Stimulated activated effector memory CD8-positive, alpha-beta T cell treated with anti-CD3 and anti-CD28 coated beads, Interleukin-12 subunit alpha, Interleukin-12 subunit beta, amount 100 ng/mL, for 72 hours (primary cell): ENCODE measurements around the gene MYO3B.

ENCODE experiments used
- ATAC-seq: fragments of 150-1000 bp; cut with Tn5 transposase; 2 replicates; pipeline ENCODE4 v1.10.0; 2021
- DNase-seq, 2 donors: peaks; one replicate each; pipeline ENCODE4 v3.0.0; 2021 to 2022; ENCODE audit warnings: low spot score in 2 of 2
- H3K27ac Mint-ChIP-seq: one replicate; pipeline ENCODE4 v1.8.0; 2022; ENCODE audit warnings: mild to moderate bottlenecking, mixed read lengths
- H3K36me3 Mint-ChIP-seq: one replicate; pipeline ENCODE4 v1.8.0; 2022; ENCODE audit warnings: mild to moderate bottlenecking, mixed read lengths
- H3K4me1 Mint-ChIP-seq: one replicate; pipeline ENCODE4 v1.8.0; 2022; ENCODE audit warnings: mixed read lengths
- H3K4me3 Mint-ChIP-seq: one replicate; pipeline ENCODE4 v1.8.0; 2022; ENCODE audit warnings: mild to moderate bottlenecking, mixed read lengths
- H3K9me3 Mint-ChIP-seq: one replicate; pipeline ENCODE4 v1.8.0; 2022; ENCODE audit warnings: mixed read lengths

The MYO3B gene

GRCh38 chr2:170354388-170354787 is 176.4 kb downstream of the MYO3B start:
- H3K4me3 Mint-ChIP-seq, result no peak overlapping the region
- peaks cover 5% of the 10 kb centered on the region for H3K4me1 Mint-ChIP-seq
- no peaks in the 10 kb centered on the region for H3K9me3 Mint-ChIP-seq
- DNase-seq (no peak), ATAC-seq (no peak)
- no peaks in the 10 kb centered on the region for H3K36me3 Mint-ChIP-seq
- H3K27ac Mint-ChIP-seq, result no peak overlapping the region

GRCh38 chr2:170354855-170355780 is 177.2 kb downstream of the MYO3B start:
- no peak for ATAC-seq
- no peak overlapping the region for H3K27ac Mint-ChIP-seq
- DNase-seq, result no peak
- peaks cover 5% of the 10 kb centered on the region for H3K4me1 Mint-ChIP-seq
- H3K9me3 Mint-ChIP-seq, result no peaks in the 10 kb centered on the region
- H3K4me3 Mint-ChIP-seq, result no peak overlapping the region
- no peaks in the 10 kb centered on the region for H3K36me3 Mint-ChIP-seq

- H3K27ac Mint-ChIP-seq, result no peak overlapping the region
- no peaks in the 10 kb centered on the region for H3K36me3 Mint-ChIP-seq
- no peak overlapping the region for H3K4me3 Mint-ChIP-seq
- ATAC-seq, result no peak
- H3K9me3 Mint-ChIP-seq, result no peaks in the 10 kb centered on the region
- no peak for DNase-seq
- peaks cover 14% of the 10 kb centered on the region for H3K4me1 Mint-ChIP-seq
Observed at GRCh38 chr2:170359466-170359865, 181.5 kb downstream of the MYO3B start.

GRCh38 chr2:170360546-170361089 is 182.7 kb downstream of the MYO3B start:
- ATAC-seq, result peak; percentile 4
- H3K4me1 Mint-ChIP-seq, result peaks cover 14% of the 10 kb centered on the region

GRCh38 chr2:170361090-170361936 is 183.4 kb downstream of the MYO3B start:
- Mint-ChIP-seq H3K9me3 (no peaks in the 10 kb centered on the region), H3K4me3 (no peak overlapping the region), H3K4me1 (peaks cover 14% of the 10 kb centered on the region), H3K36me3 (no peaks in the 10 kb centered on the region), H3K27ac (no peak overlapping the region)
- DNase-seq, result peak; percentile 12 to 68
- peak; percentile 69 for ATAC-seq

More at GRCh38 chr2:170360546-170361089, 182.7 kb downstream of the MYO3B start:
- no peak for DNase-seq
- no peak overlapping the region for H3K4me3 Mint-ChIP-seq
- H3K36me3 Mint-ChIP-seq, result no peaks in the 10 kb centered on the region
- H3K27ac Mint-ChIP-seq, result no peak overlapping the region
- no peaks in the 10 kb centered on the region for H3K9me3 Mint-ChIP-seq

- H3K9me3 Mint-ChIP-seq, result no peaks in the 10 kb centered on the region
- H3K36me3 Mint-ChIP-seq, result no peaks in the 10 kb centered on the region
- DNase-seq, result no peak
- H3K4me3 Mint-ChIP-seq, result no peak overlapping the region
- H3K4me1 Mint-ChIP-seq, result peaks cover 14% of the 10 kb centered on the region
- H3K27ac Mint-ChIP-seq, result peak overlapping the region; percentile 46
- peak; percentile 53 for ATAC-seq
Observed at GRCh38 chr2:170362313-170362870, 184.4 kb downstream of the MYO3B start.

- Mint-ChIP-seq H3K4me3 (no peak overlapping the region), H3K36me3 (no peaks in the 10 kb centered on the region), H3K27ac (peak overlapping the region; percentile 46), H3K4me1 (peaks cover 15% of the 10 kb centered on the region), H3K9me3 (no peaks in the 10 kb centered on the region)
- no peak for DNase-seq
- ATAC-seq, result peak; percentile 66
Observed at GRCh38 chr2:170362871-170363631, 185.1 kb downstream of the MYO3B start.

- Mint-ChIP-seq H3K4me1 (peaks cover 21% of the 10 kb centered on the region), H3K4me3 (no peak overlapping the region), H3K27ac (no peak overlapping the region)
Observed at GRCh38 chr2:170365003-170365402, 187.1 kb downstream of the MYO3B start.

GRCh38 chr2:170365686-170366085 is 187.7 kb downstream of the MYO3B start:
- Mint-ChIP-seq H3K9me3 (no peaks in the 10 kb centered on the region), H3K4me1 (peaks cover 21% of the 10 kb centered on the region)
- no peak for DNase-seq

More at GRCh38 chr2:170365003-170365402, 187.1 kb downstream of the MYO3B start:
- DNase-seq, result no peak
- no peaks in the 10 kb centered on the region for H3K9me3 Mint-ChIP-seq
- no peaks in the 10 kb centered on the region for H3K36me3 Mint-ChIP-seq
- ATAC-seq, result no peak

GRCh38 chr2:170368370-170368769 is 190.4 kb downstream of the MYO3B start:
- no peaks in the 10 kb centered on the region for H3K9me3 Mint-ChIP-seq
- no peaks in the 10 kb centered on the region for H3K36me3 Mint-ChIP-seq
- no peak overlapping the region for H3K27ac Mint-ChIP-seq
- H3K4me1 Mint-ChIP-seq, result peaks cover 7% of the 10 kb centered on the region
- ATAC-seq (peak; percentile 51), DNase-seq (no peak)
- no peak overlapping the region for H3K4me3 Mint-ChIP-seq

More at GRCh38 chr2:170365686-170366085, 187.7 kb downstream of the MYO3B start:
- Mint-ChIP-seq H3K36me3 (no peaks in the 10 kb centered on the region), H3K4me3 (no peak overlapping the region), H3K27ac (no peak overlapping the region)
- no peak for ATAC-seq

- no peak overlapping the region for H3K27ac Mint-ChIP-seq
- no peak overlapping the region for H3K4me3 Mint-ChIP-seq
- H3K4me1 Mint-ChIP-seq, result peaks cover 7% of the 10 kb centered on the region
- DNase-seq, result no peak
- ATAC-seq, result no peak
- no peaks in the 10 kb centered on the region for H3K9me3 Mint-ChIP-seq
- no peaks in the 10 kb centered on the region for H3K36me3 Mint-ChIP-seq
Observed at GRCh38 chr2:170369228-170369627, 191.3 kb downstream of the MYO3B start.

GRCh38 chr2:170369894-170370293 is 191.9 kb downstream of the MYO3B start:
- H3K4me3 Mint-ChIP-seq, result no peak overlapping the region
- ATAC-seq (no peak), DNase-seq (no peak)
- H3K9me3 Mint-ChIP-seq, result no peaks in the 10 kb centered on the region
- no peaks in the 10 kb centered on the region for H3K36me3 Mint-ChIP-seq
- H3K4me1 Mint-ChIP-seq, result peaks cover 7% of the 10 kb centered on the region
- H3K27ac Mint-ChIP-seq, result no peak overlapping the region

GRCh38 chr2:170371231-170371998 is 193.5 kb downstream of the MYO3B start:
- peaks cover 7% of the 10 kb centered on the region for H3K4me1 Mint-ChIP-seq
- ATAC-seq (no peak), DNase-seq (no peak)
- H3K27ac Mint-ChIP-seq, result no peak overlapping the region
- H3K9me3 Mint-ChIP-seq, result no peaks in the 10 kb centered on the region
- H3K36me3 Mint-ChIP-seq, result no peaks in the 10 kb centered on the region
- H3K4me3 Mint-ChIP-seq, result no peak overlapping the region

GRCh38 chr2:170375192-170375591 is 197.2 kb downstream of the MYO3B start:
- Mint-ChIP-seq H3K9me3 (no peaks in the 10 kb centered on the region), H3K27ac (no peak overlapping the region), H3K4me1 (no peaks in the 10 kb centered on the region), H3K4me3 (no peak overlapping the region), H3K36me3 (no peaks in the 10 kb centered on the region)
- no peak for DNase-seq
- no peak for ATAC-seq
